A549 (cell line): ENCODE measurements around the gene CALN1. TPM values are rescaled to one million over a fixed set of nuclear protein-coding genes. Genes with fewer than 3 reads are reported as not detected.

Experiments used
- ATAC-seq, 2 experiments: fragments of 200-7000 bp in 1 of 2; fragments of >200 bp in 1 of 2; cut with Nextera tagmentation in 1 of 2; cut with Tn5 transposase in 1 of 2; 3 replicates each; pipeline versions ENCODE4 v1.8.0 to v1.9.1; 2018 to 2020; ENCODE audit warnings: mild to moderate bottlenecking in 1 of 2, moderate library complexity in 1 of 2
- CTCF ChIA-PET: fragments of 300-600 bp; sonication (Branson Sonifier 250); formaldehyde crosslinking; extraction: SDS; loops from one replicate; lab custom pipeline; 2021; ENCODE audit warnings: antibody characterized with exemption, inconsistent platforms; lab: Yijun Ruan, JAX
- POLR2A ChIA-PET: fragments of 350-600 bp; formaldehyde crosslinking; extraction: SDS; loops from one replicate; lab custom pipeline; 2021; ENCODE audit warnings: antibody characterized with exemption, inconsistent platforms; lab: Yijun Ruan, JAX
- DNase-seq, 2 experiments: peaks; one replicate each; pipeline versions ENCODE4 v3.0.0 to v3.0.0-alpha.2; 2011 to 2016; ENCODE audit warnings: low read depth in 1 of 2, low spot score in 1 of 2
- FAIRE-seq: peaks from 2 replicates; lab custom pipeline; 2011; peaks lifted over from hg19 to GRCh38; lab: Jason Lieb, UNC
- H3K27ac ChIP-seq, 2 experiments: fragments of >200 bp; sonication (Bioruptor Twin); formaldehyde crosslinking; 3 replicates each; pipeline ENCODE4 v1.5.1; 2016 to 2017
- H3K4me1 ChIP-seq: fragments of >200 bp; sonication (Bioruptor Twin); formaldehyde crosslinking; 3 replicates; pipeline ENCODE4 v1.6.1; 2016
- H3K4me2 ChIP-seq: fragments of >200 bp; sonication (Bioruptor Twin); formaldehyde crosslinking; 3 replicates; pipeline ENCODE4 v1.6.1; 2016
- H3K4me3 ChIP-seq: fragments of >200 bp; sonication (Bioruptor Twin); formaldehyde crosslinking; 3 replicates; pipeline ENCODE4 v1.5.1; 2016
- H3K9me3 ChIP-seq: fragments of >200 bp; sonication (Bioruptor Twin); formaldehyde crosslinking; 3 replicates; pipeline ENCODE4 v1.6.1; 2016
- CBX8 ChIP-seq: fragments of 200-600 bp; sonication (generic); IDR thresholded peaks from 2 replicates; pipeline ENCODE4 v1.6.1; 2016
- CHD2 ChIP-seq: fragments of 150-350 bp; IDR thresholded peaks from 2 replicates; pipeline ENCODE4 v1.6.1; 2014; ENCODE audit warnings: low read length; ENCODE audit not compliant: partially characterized antibody
- CTCF ChIP-seq: fragments of >200 bp; sonication (Bioruptor Twin); formaldehyde crosslinking; IDR thresholded peaks from 3 replicates; pipeline ENCODE4 v1.5.1; 2016
- ELK1 ChIP-seq: fragments of 150-350 bp; IDR thresholded peaks from 2 replicates; pipeline ENCODE4 v1.6.1; 2014; ENCODE audit warnings: low read depth, mild to moderate bottlenecking, low read length
- FOSB ChIP-seq: fragments of 250-450 bp; sonication (Bioruptor Pico); IDR thresholded peaks from 2 replicates; pipeline ENCODE4 v1.5.0; 2020; ENCODE audit warnings: mild to moderate bottlenecking, moderate library complexity
- FOSL2 ChIP-seq, 2 experiments: fragments of 450-650 bp in 1 of 2; fragments of >200 bp in 1 of 2; sonication (Bioruptor Twin) in 1 of 2; formaldehyde crosslinking; IDR thresholded peaks; 2 replicates each; pipeline versions ENCODE4 v1.5.0 to v1.6.1; 2016 to 2020; ENCODE audit warnings: mild to moderate bottlenecking in 1 of 2, moderate library complexity in 1 of 2
- FOXS1 ChIP-seq: fragments of 250-450 bp; sonication (Bioruptor Pico); IDR thresholded peaks from 2 replicates; pipeline ENCODE4 v1.5.0; 2020; ENCODE audit warnings: mild to moderate bottlenecking, moderate library complexity
- GATA3 ChIP-seq: IDR thresholded peaks from 2 replicates; pipeline ENCODE4 v1.6.1; 2012; ENCODE audit warnings: borderline replicate concordance
- HDAC2 ChIP-seq: fragments of 200-600 bp; sonication (generic); IDR thresholded peaks from 2 replicates; pipeline ENCODE4 v1.6.1; 2016
- HMGXB4 ChIP-seq: fragments of 250-450 bp; sonication (Bioruptor Pico); IDR thresholded peaks from 2 replicates; pipeline ENCODE4 v1.5.0; 2021; ENCODE audit warnings: mild to moderate bottlenecking, moderate library complexity, borderline replicate concordance
- HOXB13 ChIP-seq: fragments of 250-450 bp; sonication (Bioruptor Pico); IDR thresholded peaks from 2 replicates; pipeline ENCODE4 v1.5.0; 2020; ENCODE audit warnings: low read depth, mild to moderate bottlenecking, moderate library complexity
- HOXB5 ChIP-seq: fragments of 250-450 bp; sonication (Bioruptor Pico); IDR thresholded peaks from 2 replicates; pipeline ENCODE4 v1.5.0; 2020; ENCODE audit warnings: mild to moderate bottlenecking, moderate library complexity
- JUN ChIP-seq, 2 experiments: fragments of >200 bp; sonication (Bioruptor Twin); formaldehyde crosslinking; IDR thresholded peaks; 2 replicates in 1 of 2; 3 replicates in 1 of 2; pipeline ENCODE4 v1.6.1; 2016 to 2017
- POLR2A ChIP-seq: IDR thresholded peaks from 2 replicates; pipeline ENCODE4 v1.6.1; 2012; ENCODE audit warnings: mild to moderate bottlenecking, low read length
- POLR2AphosphoS2 ChIP-seq: conservative IDR thresholded peaks from 2 replicates; pipeline ENCODE4 v1.6.1; 2012; ENCODE audit warnings: low read length, improper control_type of control experiment, inconsistent platforms
- RCOR1 ChIP-seq: fragments of 150-350 bp; IDR thresholded peaks from 2 replicates; pipeline ENCODE4 v1.6.1; 2014; ENCODE audit warnings: antibody characterized with exemption, low read length, low read depth
- REST ChIP-seq: fragments of 200-600 bp; sonication (generic); IDR thresholded peaks from 2 replicates; pipeline ENCODE4 v1.6.1; 2016; ENCODE audit warnings: antibody characterized with exemption, mild to moderate bottlenecking, moderate library complexity
- TP53 ChIP-seq: fragments of 250-450 bp; sonication (Bioruptor Pico); IDR thresholded peaks from 2 replicates; pipeline ENCODE4 v1.5.0; 2021; ENCODE audit warnings: mild to moderate bottlenecking, moderate library complexity
- USF2 ChIP-seq: fragments of 450-650 bp; IDR thresholded peaks from 2 replicates; pipeline ENCODE4 v1.6.1; 2014; ENCODE audit warnings: antibody characterized with exemption
- ZNF302 ChIP-seq: fragments of 250-450 bp; sonication (Bioruptor Pico); IDR thresholded peaks from 2 replicates; pipeline ENCODE4 v1.9.0; 2021; ENCODE audit warnings: inconsistent platforms, mild to moderate bottlenecking, moderate library complexity
- WGBS: methylation state at CpG from one replicate; pipeline ENCODE4 v1.1.6; 2017; ENCODE audit errors: missing lambda C conversion rate; 5-methylcytosine and 5-hydroxymethylcytosine counted together
- polyA plus RNA-seq, 4 experiments: library from polyadenylated mRNA; depleted of rRNA in 3 of 4; stranded (reverse); fragments of >200 nt; fragmentation: RNase III in 1 of 4; extraction: RNeasy Plus Mini Kit Qiagen cat#74134 plus additional on column Dnase treatment in 1 of 4; gene quantifications; 2 replicates in 3 of 4; 3 replicates in 1 of 4; pipeline ENCODE4 v1.2.3, GENCODE V29; 2011 to 2017

CALN1 gene
- polyA plus RNA-seq, 2 of the 4 experiments (the other 2 are of a cell fraction) = not detected

- H3K27ac ChIP-seq = no peak overlapping the region
- H3K4me2 ChIP-seq = no peak overlapping the region
- ATAC-seq = no peak
- CTCF ChIA-PET = no interaction called here
- 66% methylated on average over 10 of the region's 10 CpGs for WGBS
- FAIRE-seq = no peak
- H3K9me3 ChIP-seq = no peaks in the 10 kb centered on the region
- POLR2A ChIA-PET = no interaction called here
- TF ChIP-seq CHD2 (no peak), POLR2AphosphoS2 (no peak), RCOR1 (no peak), REST (no peak), CTCF (no peak), JUN (IDR thresholded peaks at IDR 0.05) (no peak), FOSL2 (IDR thresholded peaks at IDR 0.05) (no peak), FOSL2 (CRISPR knock-in tag; IDR thresholded peaks at IDR 0.05) (no peak), USF2 (no peak), POLR2A (no peak), HOXB5 (CRISPR knock-in tag) (no peak), CBX8 (no peak), FOXS1 (CRISPR knock-in tag) (no peak), HOXB13 (CRISPR knock-in tag) (no peak), ZNF302 (CRISPR knock-in tag) (no peak), HMGXB4 (no peak), HDAC2 (no peak), FOSB (CRISPR knock-in tag) (no peak), TP53 (CRISPR knock-in tag) (no peak), ELK1 (no peak), GATA3 (no peak)
- no peak overlapping the region for H3K4me3 ChIP-seq
- H3K4me1 ChIP-seq = no peaks in the 10 kb centered on the region
- no peak for DNase-seq
Observed at GRCh38 chr7:72445580-72445979, 33.4 kb upstream of the CALN1 start.
